Measurements from ENCODE around the gene RABGAP1L.

RABGAP1L gene

DNA sequence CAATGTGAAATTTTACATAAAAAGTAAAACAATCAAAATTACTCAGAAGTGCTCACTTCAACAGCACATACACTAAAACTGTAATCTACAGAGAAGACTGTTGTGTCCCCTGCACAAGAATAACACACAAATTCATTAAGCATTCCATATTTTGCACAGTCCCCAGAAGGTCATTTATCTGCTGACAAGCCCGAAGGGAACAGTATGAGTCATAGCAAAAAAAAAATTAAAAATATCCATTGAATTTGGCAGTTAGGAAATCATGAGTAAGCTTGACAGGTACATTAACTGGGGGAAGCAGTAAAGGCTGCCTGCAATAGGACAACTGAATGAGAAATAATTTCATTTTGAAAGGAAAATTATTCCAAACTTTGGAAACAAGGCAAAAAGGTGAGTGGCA is 837.2 kb downstream of the RABGAP1L start:
- Histone ChIP-seq H3K36me3 (replicated peaks; ENCODE audit: low read depth, low read length) (peaks cover 2% of the 10 kb centered on the region), H2AFZ (ENCODE audit: low read depth, low read length) (no peak overlapping the region), H3K27ac (ENCODE audit: low read length) (no peak overlapping the region), H3K79me2 (ENCODE audit: low read length) (peaks cover 17% of the 10 kb centered on the region), H3K4me1 (ENCODE audit: low read length) (peaks cover 13% of the 10 kb centered on the region), H3K4me3 (ENCODE audit: low read length) (no peak overlapping the region), H3K4me2 (ENCODE audit: low read length) (no peak overlapping the region), H3K9ac (ENCODE audit: low read length) (no peak overlapping the region), H3K27me3 (ENCODE audit: low read depth, low read length) (no peaks in the 10 kb centered on the region), H3K9me3 (ENCODE audit: insufficient read depth, low read length) (no peaks in the 10 kb centered on the region), H4K20me1 (ENCODE audit: insufficient read depth, low read length) (peaks cover 6% of the 10 kb centered on the region)
- TF ChIP-seq, protein P1, sequence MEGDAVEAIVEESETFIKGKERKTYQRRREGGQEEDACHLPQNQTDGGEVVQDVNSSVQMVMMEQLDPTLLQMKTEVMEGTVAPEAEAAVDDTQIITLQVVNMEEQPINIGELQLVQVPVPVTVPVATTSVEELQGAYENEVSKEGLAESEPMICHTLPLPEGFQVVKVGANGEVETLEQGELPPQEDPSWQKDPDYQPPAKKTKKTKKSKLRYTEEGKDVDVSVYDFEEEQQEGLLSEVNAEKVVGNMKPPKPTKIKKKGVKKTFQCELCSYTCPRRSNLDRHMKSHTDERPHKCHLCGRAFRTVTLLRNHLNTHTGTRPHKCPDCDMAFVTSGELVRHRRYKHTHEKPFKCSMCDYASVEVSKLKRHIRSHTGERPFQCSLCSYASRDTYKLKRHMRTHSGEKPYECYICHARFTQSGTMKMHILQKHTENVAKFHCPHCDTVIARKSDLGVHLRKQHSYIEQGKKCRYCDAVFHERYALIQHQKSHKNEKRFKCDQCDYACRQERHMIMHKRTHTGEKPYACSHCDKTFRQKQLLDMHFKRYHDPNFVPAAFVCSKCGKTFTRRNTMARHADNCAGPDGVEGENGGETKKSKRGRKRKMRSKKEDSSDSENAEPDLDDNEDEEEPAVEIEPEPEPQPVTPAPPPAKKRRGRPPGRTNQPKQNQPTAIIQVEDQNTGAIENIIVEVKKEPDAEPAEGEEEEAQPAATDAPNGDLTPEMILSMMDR (IDR thresholded peaks at IDR 0.05; ENCODE audit: low read depth, low read length): no peak
- TF ChIP-seq EZH2phosphoT487 (IDR thresholded peaks at IDR 0.05; ENCODE audit: low read depth): no peak

DNA sequence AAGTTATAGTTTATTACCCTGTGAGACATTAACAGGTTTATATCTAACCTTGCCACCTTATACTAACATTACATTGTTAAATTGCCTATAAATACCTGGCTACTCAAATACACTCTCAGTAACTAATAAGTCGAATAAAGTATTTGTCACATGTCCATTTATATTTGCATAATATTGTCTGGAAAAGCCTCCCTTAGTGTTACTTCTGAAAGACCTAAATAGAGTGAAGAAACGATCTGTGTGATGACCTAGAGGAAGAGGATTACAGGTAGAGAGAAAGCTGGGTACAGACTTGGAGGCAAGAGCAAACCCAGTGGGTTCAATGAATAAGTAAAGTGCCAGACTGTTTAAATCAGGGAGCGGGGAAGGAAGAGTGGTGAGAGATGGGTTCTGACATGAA is 837.7 kb downstream of the RABGAP1L start:
- Histone ChIP-seq H3K27me3 (ENCODE audit: low read depth, low read length) (no peaks in the 10 kb centered on the region), H3K4me3 (ENCODE audit: low read length) (no peak overlapping the region), H3K4me1 (ENCODE audit: low read length) (peaks cover 18% of the 10 kb centered on the region), H3K9ac (ENCODE audit: low read length) (no peak overlapping the region), H3K4me2 (ENCODE audit: low read length) (no peak overlapping the region), H3K79me2 (ENCODE audit: low read length) (peaks cover 22% of the 10 kb centered on the region), H2AFZ (ENCODE audit: low read depth, low read length) (no peak overlapping the region), H3K36me3 (replicated peaks; ENCODE audit: low read depth, low read length) (peaks cover 4% of the 10 kb centered on the region), H3K9me3 (ENCODE audit: insufficient read depth, low read length) (no peaks in the 10 kb centered on the region), H3K27ac (ENCODE audit: low read length) (no peak overlapping the region), H4K20me1 (ENCODE audit: insufficient read depth, low read length) (peaks cover 9% of the 10 kb centered on the region)
- TF ChIP-seq, protein P1 (IDR thresholded peaks at IDR 0.05; ENCODE audit: low read depth, low read length): no peak
- TF ChIP-seq EZH2phosphoT487 (IDR thresholded peaks at IDR 0.05; ENCODE audit: low read depth): no peak

DNA sequence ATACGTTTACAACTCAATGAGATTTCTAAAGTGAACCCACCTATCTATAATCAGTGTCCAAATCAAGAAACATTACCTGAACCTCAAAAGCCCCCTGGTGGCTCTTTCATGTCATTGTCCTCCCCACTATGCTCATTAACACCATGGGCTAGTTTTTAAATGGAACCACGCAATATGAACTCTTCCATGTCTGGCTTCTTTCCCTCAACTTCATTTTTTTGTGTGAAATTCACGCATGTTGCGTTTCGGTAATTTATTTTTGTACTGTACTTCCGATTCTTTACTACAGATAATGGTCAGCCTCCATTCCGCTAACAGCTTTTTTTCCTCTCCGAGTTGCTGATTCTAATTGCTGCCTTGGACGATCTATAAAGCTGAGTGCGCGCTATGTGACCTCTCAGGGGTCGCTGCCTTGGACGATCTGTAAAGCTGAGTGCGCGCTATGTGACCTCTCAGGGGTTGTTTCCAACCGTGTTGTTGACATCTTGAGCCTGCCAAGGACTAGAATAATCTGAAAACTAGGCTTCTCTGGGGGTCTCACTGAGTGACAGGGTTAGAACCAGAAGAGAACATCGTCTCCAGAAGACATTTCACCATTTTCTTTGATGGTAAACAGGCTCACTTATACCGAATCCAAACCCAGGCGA is 839.4 kb downstream of the RABGAP1L start:
- peaks cover 8% of the 10 kb centered on the region for H3K36me3 ChIP-seq (replicated peaks; ENCODE audit: low read depth, low read length)
- H4K20me1 ChIP-seq (ENCODE audit: insufficient read depth, low read length): peaks cover 21% of the 10 kb centered on the region
- H3K4me3 ChIP-seq (ENCODE audit: low read length): peak overlapping the region; percentile 93
- peaks cover 30% of the 10 kb centered on the region for H3K4me1 ChIP-seq (ENCODE audit: low read length)
- H3K27ac ChIP-seq (ENCODE audit: low read length): peak overlapping the region; percentile 86
- TF ChIP-seq, protein P1 (IDR thresholded peaks at IDR 0.05; ENCODE audit: low read depth, low read length): peak; percentile 90
- no peak for TF ChIP-seq EZH2phosphoT487 (IDR thresholded peaks at IDR 0.05; ENCODE audit: low read depth)
- H3K9me3 ChIP-seq (ENCODE audit: insufficient read depth, low read length): no peaks in the 10 kb centered on the region
- peak overlapping the region; percentile 95 for H3K9ac ChIP-seq (ENCODE audit: low read length)
- H3K27me3 ChIP-seq (ENCODE audit: low read depth, low read length): no peaks in the 10 kb centered on the region
- H3K79me2 ChIP-seq (ENCODE audit: low read length): peaks cover 39% of the 10 kb centered on the region
- H3K4me2 ChIP-seq (ENCODE audit: low read length): peak overlapping the region; percentile 77
- peak overlapping the region; percentile 79 for H2AFZ ChIP-seq (ENCODE audit: low read depth, low read length)

DNA sequence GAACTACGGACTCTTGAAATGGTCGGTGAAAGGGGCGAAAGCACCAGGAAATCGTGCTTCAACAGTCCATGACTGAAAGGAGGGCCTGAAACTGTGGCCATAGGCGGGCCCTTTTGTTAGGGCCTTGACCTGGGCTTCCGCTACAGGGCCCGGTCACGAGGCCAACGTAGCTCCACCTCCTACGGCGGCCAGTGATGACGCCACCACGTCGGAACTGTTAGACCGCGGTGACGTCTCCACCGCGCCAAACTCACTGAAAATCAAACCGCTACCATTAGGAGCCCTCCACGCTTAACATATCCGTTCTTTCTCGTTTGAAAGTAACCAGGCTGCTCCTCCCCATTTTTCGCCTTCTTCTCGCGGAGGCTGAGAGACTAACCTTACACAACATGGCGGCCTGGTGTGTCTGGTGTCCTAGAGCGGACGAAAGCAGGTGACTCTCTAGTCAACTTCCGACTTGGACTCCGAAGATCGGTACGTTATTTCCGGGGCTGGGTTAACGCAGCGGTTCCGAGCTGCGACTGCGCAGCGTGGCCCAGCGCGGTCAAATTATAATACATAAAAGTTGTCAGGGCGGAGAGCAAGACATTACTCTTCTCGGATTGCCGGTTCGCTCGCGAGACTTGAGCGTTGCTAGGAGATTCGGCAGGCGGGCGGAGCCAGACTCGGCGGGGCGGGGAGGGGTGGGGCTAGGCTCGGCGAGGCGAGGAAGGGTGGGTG is 840.1 kb downstream of the RABGAP1L start:
- Histone ChIP-seq H4K20me1 (ENCODE audit: insufficient read depth, low read length) (peaks cover 28% of the 10 kb centered on the region), H3K79me2 (ENCODE audit: low read length) (peaks cover 46% of the 10 kb centered on the region), H3K4me3 (ENCODE audit: low read length) (peak overlapping the region; percentile 93), H2AFZ (ENCODE audit: low read depth, low read length) (peak overlapping the region; percentile 88), H3K27me3 (ENCODE audit: low read depth, low read length) (no peaks in the 10 kb centered on the region), H3K27ac (ENCODE audit: low read length) (peak overlapping the region; percentile 86), H3K4me1 (ENCODE audit: low read length) (peaks cover 37% of the 10 kb centered on the region), H3K36me3 (replicated peaks; ENCODE audit: low read depth, low read length) (peaks cover 8% of the 10 kb centered on the region), H3K4me2 (ENCODE audit: low read length) (peak overlapping the region; percentile 77), H3K9ac (ENCODE audit: low read length) (peak overlapping the region; percentile 95), H3K9me3 (ENCODE audit: insufficient read depth, low read length) (no peaks in the 10 kb centered on the region)
- no peak for TF ChIP-seq EZH2phosphoT487 (IDR thresholded peaks at IDR 0.05; ENCODE audit: low read depth)
- TF ChIP-seq, protein P1 (IDR thresholded peaks at IDR 0.05; ENCODE audit: low read depth, low read length): no peak
